Natural killer cell (primary cell): ENCODE results near the gene DSC1. TPM values are rescaled to one million over a fixed set of nuclear protein-coding genes. Genes with fewer than 3 reads are reported as not detected.
"Not testable (repeated sequence)": the region's sequence is repeated elsewhere in the genome, so short reads cannot be mapped to it uniquely, and the experiment has no call there.

Experiments
- ATAC-seq, 3 donors: fragments of 150-1000 bp in 2 of 3; fragments of 200-7000 bp in 1 of 3; cut with Tn5 transposase; 1 replicate in 1 of 3; 2 replicates in 2 of 3; pipeline ENCODE4 v1.10.0; 2021; ENCODE audit warnings: mild to moderate bottlenecking in 2 of 3, moderate library complexity in 2 of 3
- DNase-seq, 2 donors: peaks; one replicate each; pipeline versions ENCODE4 v3.0.0 to v3.0.0-alpha.2; 2013 to 2021; ENCODE audit warnings: mixed read lengths in 1 of 2
- H3K27ac ChIP-seq: one replicate; pipeline ENCODE4 v1.5.1; 2013; ENCODE audit warnings: mild to moderate bottlenecking, low read length
- H3K27me3 ChIP-seq: one replicate; pipeline ENCODE4 v1.6.1; 2013; ENCODE audit warnings: low read length; ENCODE audit not compliant: control insufficient read depth, insufficient read depth
- H3K36me3 ChIP-seq: one replicate; pipeline ENCODE4 v1.6.1; 2013; ENCODE audit warnings: low read length; ENCODE audit not compliant: control insufficient read depth, insufficient read depth
- H3K4me1 ChIP-seq: one replicate; pipeline ENCODE4 v1.6.1; 2013; ENCODE audit warnings: low read length; ENCODE audit not compliant: control insufficient read depth, insufficient read depth
- H3K4me3 ChIP-seq: one replicate; pipeline ENCODE4 v1.5.1; 2013; ENCODE audit warnings: low read length
- H3K9me3 ChIP-seq: one replicate; pipeline ENCODE4 v1.6.1; 2013; ENCODE audit warnings: low read length; ENCODE audit not compliant: control insufficient read depth, insufficient read depth
- H3K27ac Mint-ChIP-seq, 2 donors: one replicate each; pipeline ENCODE4 v1.8.0; 2022; ENCODE audit warnings: mild to moderate bottlenecking in 2 of 2, mixed read lengths in 2 of 2, moderate library complexity in 1 of 2
- H3K27me3 Mint-ChIP-seq, 2 donors: one replicate each; pipeline ENCODE4 v1.8.0; 2022; ENCODE audit warnings: low read depth in 2 of 2, mixed read lengths in 2 of 2
- H3K36me3 Mint-ChIP-seq: one replicate; pipeline ENCODE4 v1.8.0; 2022; ENCODE audit warnings: mixed read lengths
- H3K4me1 Mint-ChIP-seq, 2 donors: one replicate each; pipeline ENCODE4 v1.8.0; 2022; ENCODE audit warnings: mixed read lengths in 2 of 2
- H3K4me3 Mint-ChIP-seq: one replicate; pipeline ENCODE4 v1.8.0; 2022; ENCODE audit warnings: mild to moderate bottlenecking, moderate library complexity, mixed read lengths
- H3K9me3 Mint-ChIP-seq, 2 donors: one replicate each; pipeline ENCODE4 v1.8.0; 2022; ENCODE audit warnings: mixed read lengths in 2 of 2
- CTCF ChIP-seq: fragments of 200-600 bp; IDR thresholded peaks from one replicate; pipeline ENCODE4 v1.8.0; 2022; ENCODE audit warnings: antibody characterized with exemption
- WGBS: methylation state at CpG from one replicate; pipeline ENCODE4 v1.1.7; 2013; ENCODE audit warnings: missing lambda C conversion rate; ENCODE audit not compliant: insufficient coverage; 5-methylcytosine and 5-hydroxymethylcytosine counted together
- intact Hi-C: fragments of 100-400 bp; cut with micrococcal nuclease; formaldehyde crosslinking; loops from one replicate; pipeline ENCODE4 v1.14.2; 2022
- total RNA-seq, 4 donors: library from RNA; stranded (reverse); fragments of 120-200 nt in 1 of 4; gene quantifications; one replicate each; pipeline versions ENCODE4 v1.2.3 to v1.2.4, GENCODE V29; 2013 to 2022

DSC1 gene
- total RNA-seq, 3 donors from 2014 or later (not counting 1 experiment from before 2014, with no cell fraction given) = 0.05 to 0.50 TPM; not detected in 1

DNA sequence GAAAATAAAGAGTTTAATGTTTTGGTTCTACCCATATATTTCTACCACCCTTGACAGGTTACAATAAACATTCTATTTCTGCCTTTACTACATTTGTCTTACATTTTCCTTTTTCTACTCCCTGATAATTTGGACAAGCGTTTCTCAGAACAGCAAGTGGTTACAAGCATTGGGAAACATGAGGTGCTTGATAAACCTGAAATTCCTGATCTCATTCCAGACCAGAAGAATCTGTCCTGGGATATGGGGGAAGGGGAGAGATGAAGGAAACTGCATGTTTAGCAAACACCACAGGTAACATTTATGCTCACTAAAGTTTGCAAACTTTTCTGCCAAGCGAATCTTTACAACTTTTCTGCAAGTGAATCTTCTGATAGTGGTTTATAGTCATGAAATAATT, 28.3 kb upstream of the DSC1 start:
- TF ChIP-seq CTCF = no peak
- no peak for DNase-seq
- Histone ChIP-seq H3K9me3 (no peaks in the 10 kb centered on the region), H3K36me3 (no peaks in the 10 kb centered on the region), H3K4me3 (no peak overlapping the region), H3K27me3 (no peaks in the 10 kb centered on the region), H3K4me1 (no peaks in the 10 kb centered on the region), H3K27ac (no peak overlapping the region)
- H3K27me3 Mint-ChIP-seq = no peaks in the 10 kb centered on the region
- intact Hi-C loops = no loop called here
- H3K9me3 Mint-ChIP-seq = peaks cover 2 to 9% of the 10 kb centered on the region in 2 donors
- no peaks in the 10 kb centered on the region for H3K36me3 Mint-ChIP-seq
- no peak for ATAC-seq
- 100% methylated on average over 1 of the region's 2 CpGs for WGBS
- H3K27ac Mint-ChIP-seq = no peak overlapping the region
- no peaks in the 10 kb centered on the region for H3K4me1 Mint-ChIP-seq
- no peak overlapping the region for H3K4me3 Mint-ChIP-seq

DNA sequence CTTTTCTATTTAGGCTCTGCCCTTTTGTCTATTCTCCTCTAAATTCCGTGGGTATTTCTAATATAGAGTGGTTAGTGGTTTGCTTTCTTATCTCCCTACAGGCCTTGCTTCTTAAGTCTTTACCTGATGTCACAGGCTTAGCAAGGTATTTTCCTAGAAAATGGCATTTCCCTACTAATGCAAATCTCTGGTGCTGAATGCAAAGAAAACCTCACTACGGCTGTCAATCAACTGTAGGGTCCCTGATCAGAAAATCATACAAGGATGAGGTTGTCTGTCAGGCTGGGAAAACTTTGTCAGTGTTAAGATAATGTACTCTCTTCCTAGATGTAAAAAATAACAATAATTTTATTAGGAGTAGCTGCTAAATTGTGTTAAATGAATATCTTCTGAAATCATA, 27.1 kb upstream of the DSC1 start:
- no peaks in the 10 kb centered on the region for H3K27me3 ChIP-seq
- intact Hi-C loops = no loop called here
- no peaks in the 10 kb centered on the region for H3K36me3 Mint-ChIP-seq
- H3K4me3 Mint-ChIP-seq = no peak overlapping the region
- no peak for TF ChIP-seq CTCF
- no peak overlapping the region for H3K4me3 ChIP-seq
- H3K27me3 Mint-ChIP-seq = no peaks in the 10 kb centered on the region
- H3K9me3 Mint-ChIP-seq = peaks cover 5 to 11% of the 10 kb centered on the region in 2 donors
- H3K27ac Mint-ChIP-seq = no peak overlapping the region
- H3K36me3 ChIP-seq = no peaks in the 10 kb centered on the region
- no peak for DNase-seq
- no peaks in the 10 kb centered on the region for H3K4me1 Mint-ChIP-seq
- WGBS = 71% methylated on average over 1 of the region's 2 CpGs
- no peaks in the 10 kb centered on the region for H3K4me1 ChIP-seq
- no peak for ATAC-seq
- H3K27ac ChIP-seq = no peak overlapping the region
- H3K9me3 ChIP-seq = no peaks in the 10 kb centered on the region

GRCh38 chr18:31185186-31185950, 22.7 kb upstream of the DSC1 start:
- TF ChIP-seq CTCF = no peak
- Histone ChIP-seq H3K27me3 (no peaks in the 10 kb centered on the region), H3K4me1 (no peaks in the 10 kb centered on the region), H3K36me3 (no peaks in the 10 kb centered on the region), H3K9me3 (no peaks in the 10 kb centered on the region), H3K4me3 (no peak overlapping the region), H3K27ac (no peak overlapping the region)
- ATAC-seq = no peak
- Mint-ChIP-seq H3K27ac (no peak overlapping the region), H3K4me3 (no peak overlapping the region), H3K4me1 (no peaks in the 10 kb centered on the region), H3K27me3 (no peaks in the 10 kb centered on the region), H3K9me3 (peaks cover 12 to 26% of the 10 kb centered on the region in 2 donors), H3K36me3 (no peaks in the 10 kb centered on the region)
- 69% methylated on average over 4 of the region's 4 CpGs for WGBS
- intact Hi-C loops = no loop called here
- no peak for DNase-seq

GRCh38 chr18:31183302-31183701, 20.6 kb upstream of the DSC1 start:
- intact Hi-C loops = no loop called here
- Mint-ChIP-seq H3K4me1 (no peaks in the 10 kb centered on the region), H3K27me3 (no peaks in the 10 kb centered on the region), H3K27ac (no peak overlapping the region), H3K36me3 (no peaks in the 10 kb centered on the region), H3K4me3 (no peak overlapping the region), H3K9me3 (peaks cover 17 to 29% of the 10 kb centered on the region in 2 donors)
- no peak for DNase-seq
- H3K4me3 ChIP-seq = no peak overlapping the region
- TF ChIP-seq CTCF = no peak
- no peaks in the 10 kb centered on the region for H3K9me3 ChIP-seq
- H3K36me3 ChIP-seq = no peaks in the 10 kb centered on the region
- no peaks in the 10 kb centered on the region for H3K4me1 ChIP-seq
- H3K27ac ChIP-seq = no peak overlapping the region
- no CpG with 5 or more reads among the region's 2 CpGs for WGBS
- no peak for ATAC-seq
- H3K27me3 ChIP-seq = no peaks in the 10 kb centered on the region

- H3K27me3 Mint-ChIP-seq, H3K27ac ChIP-seq, H3K36me3 Mint-ChIP-seq, H3K4me3 Mint-ChIP-seq, H3K27me3 ChIP-seq, H3K4me1 ChIP-seq, H3K9me3 ChIP-seq, H3K4me1 Mint-ChIP-seq, DNase-seq, H3K4me3 ChIP-seq, H3K36me3 ChIP-seq, H3K27ac Mint-ChIP-seq, intact Hi-C loops, ATAC-seq: not testable (repeated sequence)
- WGBS = 90% methylated on average over 4 of the region's 6 CpGs
- peaks cover 15 to 21% of the 10 kb centered on the region in 2 donors for H3K9me3 Mint-ChIP-seq
Measured at GRCh38 chr18:31177369-31177768, 14.7 kb upstream of the DSC1 start.
